Myocyte (in vitro differentiated cells): ENCODE results near the gene APC2. TPM values are rescaled to one million over a fixed set of nuclear protein-coding genes. Genes with fewer than 3 reads are reported as not detected.

Experiments
- DNase-seq: peaks from one replicate; pipeline ENCODE4 v3.0.0-alpha.2; 2012; ENCODE audit warnings: low read depth
- total RNA-seq: library from RNA; depleted of rRNA; stranded (reverse); fragments of >200 nt; gene quantifications from 2 replicates; pipeline ENCODE4 v1.2.3, GENCODE V29; 2014

APC2 gene
- total RNA-seq, 1 donor from 2014 or later, result 0.53 TPM

- DNase-seq, result no peak
Observed at GRCh38 chr19:1429750-1430149, 20.2 kb upstream of the APC2 start.

GRCh38 chr19:1430246-1430645, 19.7 kb upstream of the APC2 start:
- DNase-seq, result no peak

- no peak for DNase-seq
Observed at GRCh38 chr19:1431759-1432506, 18.0 kb upstream of the APC2 start.

GRCh38 chr19:1432507-1432887, 17.4 kb upstream of the APC2 start:
- DNase-seq, result no peak

- no peak for DNase-seq
Observed at GRCh38 chr19:1433119-1434039, 16.5 kb upstream of the APC2 start.

- DNase-seq, result no peak
Observed at GRCh38 chr19:1434040-1434366, 15.9 kb upstream of the APC2 start.

- no peak for DNase-seq
Observed at GRCh38 chr19:1434577-1435060, 15.3 kb upstream of the APC2 start.

GRCh38 chr19:1435378-1435989, 14.4 kb upstream of the APC2 start:
- DNase-seq, result no peak

GRCh38 chr19:1437609-1438008, 12.3 kb upstream of the APC2 start:
- no peak for DNase-seq

GRCh38 chr19:1438035-1438932, 11.6 kb upstream of the APC2 start, which contains the start of gene RPS15:
TSS of gene RPS15 (plus strand) at chr19:1438396. CDS start at chr19:1438426, 30 bp downstream.
- DNase-seq, result peak; percentile 94

GRCh38 chr19:1438933-1439354, 11.0 kb upstream of the APC2 start:
- DNase-seq, result no peak

- peak; percentile 48 for DNase-seq
Observed at GRCh38 chr19:1439525-1440417, 10.2 kb upstream of the APC2 start.

- DNase-seq, result no peak
Observed at GRCh38 chr19:1440418-1440801, 9.5 kb upstream of the APC2 start.

- DNase-seq, result no peak
Observed at GRCh38 chr19:1441022-1441426, 8.9 kb upstream of the APC2 start.

GRCh38 chr19:1441677-1442438, 8.1 kb upstream of the APC2 start:
- no peak for DNase-seq

GRCh38 chr19:1445185-1445931, 4.6 kb upstream of the APC2 start:
- DNase-seq, result peak; percentile 64

GRCh38 chr19:1445932-1446712, 3.8 kb upstream of the APC2 start:
- DNase-seq, result no peak
